IMR-90 (cell line): ENCODE data around the gene FRMD5. TPM values are rescaled to one million over a fixed set of nuclear protein-coding genes. Genes with fewer than 3 reads are reported as not detected.

ENCODE experiments used
- ATAC-seq: fragments of 200-7000 bp; cut with Tn5 transposase; 2 replicates; pipeline ENCODE4 v1.9.1; 2020; ENCODE audit warnings: low read depth, mild to moderate bottlenecking, moderate library complexity
- BruUV-seq: library from RNA; stranded (reverse); fragments of 400-500 nt; replicated peaks from 2 replicates; lab custom pipeline; 2021; lab: Mats Ljungman, UMichigan
- CTCF ChIA-PET: fragments of 300-600 bp; formaldehyde crosslinking; extraction: SDS; loops from one replicate; lab custom pipeline; 2021; ENCODE audit warnings: antibody characterized with exemption; lab: Yijun Ruan, JAX
- POLR2A ChIA-PET: fragments of 300-600 bp; sonication (Branson Sonifier 250); formaldehyde crosslinking; loops from one replicate; lab custom pipeline; 2022; ENCODE audit warnings: antibody characterized with exemption; ENCODE audit not compliant: unreplicated experiment; lab: Charles Lee
- DNase-seq: peaks from one replicate; pipeline ENCODE4 v3.0.0; 2013
- H2AFZ ChIP-seq: replicated peaks from 2 replicates; pipeline ENCODE3; 2013; ENCODE audit warnings: low read length, mild to moderate bottlenecking; ENCODE audit not compliant: poor library complexity
- H2AK5ac ChIP-seq: 2 replicates; pipeline ENCODE4 v1.6.1; 2013; ENCODE audit warnings: low read depth, low read length, inconsistent platforms
- H2AK9ac ChIP-seq: replicated peaks from 2 replicates; pipeline ENCODE3; 2013; ENCODE audit warnings: mild to moderate bottlenecking, low read depth, low read length, moderate library complexity; ENCODE audit not compliant: poor library complexity
- H2BK120ac ChIP-seq: 2 replicates; pipeline ENCODE4 v1.6.1; 2013; ENCODE audit warnings: low read depth, low read length, inconsistent platforms
- H2BK15ac ChIP-seq: 3 replicates; pipeline ENCODE4 v1.6.1; 2013; ENCODE audit warnings: low read depth, low read length, inconsistent platforms
- H2BK20ac ChIP-seq: 2 replicates; pipeline ENCODE4 v1.6.1; 2013; ENCODE audit warnings: low read depth, mild to moderate bottlenecking, inconsistent platforms, low read length, moderate library complexity
- H2BK5ac ChIP-seq: 2 replicates; pipeline ENCODE4 v1.6.1; 2013; ENCODE audit warnings: mild to moderate bottlenecking, low read depth, low read length, inconsistent platforms; ENCODE audit not compliant: poor library complexity, severe bottlenecking
- H3K14ac ChIP-seq: replicated peaks from 2 replicates; pipeline ENCODE4 v1.6.1; 2013; ENCODE audit warnings: low read depth, low read length, inconsistent platforms
- H3K18ac ChIP-seq: 2 replicates; pipeline ENCODE4 v1.6.1; 2013; ENCODE audit warnings: low read depth, low read length, control low read depth
- H3K23ac ChIP-seq: 2 replicates; pipeline ENCODE4 v1.6.1; 2013; ENCODE audit warnings: low read depth, low read length, inconsistent platforms
- H3K27ac ChIP-seq: 2 replicates; pipeline ENCODE4 v1.5.1; 2013; ENCODE audit warnings: mild to moderate bottlenecking, control low read depth, low read length; ENCODE audit not compliant: insufficient read depth
- H3K27me3 ChIP-seq: 2 replicates; pipeline ENCODE4 v1.6.1; 2013; ENCODE audit warnings: low read length; ENCODE audit not compliant: control insufficient read depth, insufficient read depth
- H3K36me3 ChIP-seq: 2 replicates; pipeline ENCODE4 v1.6.1; 2013; ENCODE audit warnings: low read length, mixed read lengths; ENCODE audit not compliant: control insufficient read depth, insufficient read depth
- H3K4ac ChIP-seq: 2 replicates; pipeline ENCODE4 v1.6.1; 2013; ENCODE audit warnings: low read depth, low read length, inconsistent platforms
- H3K4me1 ChIP-seq: 2 replicates; pipeline ENCODE4 v1.6.1; 2013; ENCODE audit warnings: low read length, mixed read lengths; ENCODE audit not compliant: control insufficient read depth, insufficient read depth
- H3K4me2 ChIP-seq: 2 replicates; pipeline ENCODE4 v1.6.1; 2013; ENCODE audit warnings: low read depth, mild to moderate bottlenecking, control low read depth, low read length, moderate library complexity
- H3K4me3 ChIP-seq: 2 replicates; pipeline ENCODE4 v1.5.1; 2013; ENCODE audit warnings: low read depth, mild to moderate bottlenecking, control low read depth, low read length, moderate library complexity; ENCODE audit not compliant: insufficient read depth
- H3K56ac ChIP-seq: 2 replicates; pipeline ENCODE4 v1.6.1; 2013; ENCODE audit warnings: low read length, inconsistent platforms; ENCODE audit not compliant: insufficient read depth; ENCODE audit errors: extremely low read depth
- H3K79me1 ChIP-seq, 2 experiments: 2 replicates each; pipeline ENCODE4 v1.6.1; 2013; ENCODE audit warnings: low read length in 2 of 2, inconsistent platforms in 1 of 2, low read depth in 1 of 2
- H3K9ac ChIP-seq: 2 replicates; pipeline ENCODE4 v1.6.1; 2013; ENCODE audit warnings: low read depth, low read length, control low read depth
- H3K9me1 ChIP-seq: 2 replicates; pipeline ENCODE4 v1.6.1; 2013; ENCODE audit warnings: low read length, inconsistent platforms; ENCODE audit not compliant: insufficient read depth
- H3K9me3 ChIP-seq: 2 replicates; pipeline ENCODE4 v1.6.1; 2013; ENCODE audit warnings: low read length; ENCODE audit not compliant: control insufficient read depth, insufficient read depth
- H4K20me1 ChIP-seq: 2 replicates; pipeline ENCODE4 v1.6.1; 2013; ENCODE audit warnings: low read length, inconsistent platforms; ENCODE audit not compliant: insufficient read depth
- H4K5ac ChIP-seq: 2 replicates; pipeline ENCODE4 v1.6.1; 2013; ENCODE audit warnings: mild to moderate bottlenecking, low read depth, low read length, control low read depth
- H4K8ac ChIP-seq, 2 experiments: 2 replicates each; pipeline ENCODE4 v1.6.1; 2013; ENCODE audit warnings: low read depth in 2 of 2, low read length in 2 of 2, control low read depth in 1 of 2, inconsistent platforms in 1 of 2
- H4K91ac ChIP-seq: 2 replicates; pipeline ENCODE4 v1.6.1; 2013; ENCODE audit warnings: low read depth, low read length, inconsistent platforms; ENCODE audit not compliant: insufficient read depth
- BHLHE40 ChIP-seq: fragments of 150-350 bp; IDR thresholded peaks from 2 replicates; pipeline ENCODE4 v1.6.1; 2016; ENCODE audit warnings: mild to moderate bottlenecking, low read depth, low read length
- FOS ChIP-seq: fragments of 150-350 bp; IDR thresholded peaks from 2 replicates; pipeline ENCODE4 v1.6.1; 2016; ENCODE audit warnings: low read depth, low read length
- MAFK ChIP-seq: IDR thresholded peaks from 2 replicates; pipeline ENCODE4 v1.6.1; 2012; ENCODE audit warnings: low read depth, low read length, improper control_type of control experiment
- MAZ ChIP-seq: IDR thresholded peaks from 2 replicates; pipeline ENCODE4 v1.6.1; 2012; ENCODE audit warnings: low read depth, mild to moderate bottlenecking, low read length, improper control_type of control experiment, moderate library complexity, borderline replicate concordance
- MXI1 ChIP-seq: IDR thresholded peaks from 2 replicates; pipeline ENCODE4 v1.6.1; 2012; ENCODE audit warnings: low read depth, mild to moderate bottlenecking, low read length, moderate library complexity, borderline replicate concordance
- NFE2L2 ChIP-seq: fragments of 150-350 bp; IDR thresholded peaks from 2 replicates; pipeline ENCODE4 v1.6.1; 2016; ENCODE audit warnings: low read depth, mild to moderate bottlenecking, low read length
- POLR2A ChIP-seq: IDR thresholded peaks from 2 replicates; pipeline ENCODE4 v1.6.1; 2012; ENCODE audit warnings: mild to moderate bottlenecking, low read depth, low read length
- RAD21 ChIP-seq: IDR thresholded peaks from 2 replicates; pipeline ENCODE4 v1.6.1; 2012; ENCODE audit warnings: low read length, improper control_type of control experiment
- RCOR1 ChIP-seq: IDR thresholded peaks from 2 replicates; pipeline ENCODE4 v1.6.1; 2012; ENCODE audit warnings: mild to moderate bottlenecking, low read length, improper control_type of control experiment; ENCODE audit not compliant: insufficient replicate concordance
- RFX5 ChIP-seq: IDR thresholded peaks from 2 replicates; pipeline ENCODE4 v1.8.0; 2012; ENCODE audit warnings: low read depth, mild to moderate bottlenecking, low read length, moderate library complexity
- WGBS, 2 experiments: methylation state at CpG; one replicate each; pipeline versions ENCODE4 v1.1.5 to v1.1.7; 2013; ENCODE audit warnings: missing lambda C conversion rate in 2 of 2; ENCODE audit not compliant: insufficient read length in 1 of 2; ENCODE audit errors: extremely low coverage in 2 of 2; 5-methylcytosine and 5-hydroxymethylcytosine counted together
- dilution Hi-C: fragments of 300-500 bp; cut with HindIII; formaldehyde crosslinking; loops from one replicate; pipeline ENCODE4 v1.14.3; 2018; ENCODE audit warnings: low sequenced_read_pairs; ENCODE audit not compliant: unreplicated experiment
- in situ Hi-C: fragments of 300-500 bp; cut with MboI; formaldehyde crosslinking; loops from 3 replicates; pipeline ENCODE4 v1.14.3; 2019; ENCODE audit warnings: low sequenced_read_pairs, inconsistent platforms, mixed read lengths
- intact Hi-C: fragments of 100-400 bp; cut with micrococcal nuclease; formaldehyde crosslinking; loops from 2 replicates; pipeline ENCODE4 v1.10.0; 2022
- polyA plus RNA-seq, 3 experiments: library from polyadenylated mRNA; depleted of rRNA; stranded (reverse); fragments of >200 nt; gene quantifications; 2 replicates each; pipeline ENCODE4 v1.2.3, GENCODE V29; 2012; ENCODE audit warnings: low replicate concordance in 1 of 3
- total RNA-seq: library from RNA; depleted of rRNA; stranded (reverse); fragments of >200 nt; gene quantifications from 2 replicates; pipeline ENCODE4 v1.2.3, GENCODE V29; 2012
- TF ChIP-seq, protein P1 (sequence below): conservative IDR thresholded peaks from 2 replicates; pipeline ENCODE4 v1.5.1; 2012; ENCODE audit warnings: mild to moderate bottlenecking, low read depth, low read length, improper control_type of control experiment
- TF ChIP-seq, protein P2 (sequence below): fragments of 150-350 bp; IDR thresholded peaks from 2 replicates; pipeline ENCODE4 v1.6.1; 2016; ENCODE audit warnings: low read depth, mild to moderate bottlenecking, low read length, moderate library complexity, borderline replicate concordance

The FRMD5 gene
- total and polyA plus RNA-seq, 2 of the 4 experiments (the other 2 are of a cell fraction): 4.1 to 5.4 TPM

DNA sequence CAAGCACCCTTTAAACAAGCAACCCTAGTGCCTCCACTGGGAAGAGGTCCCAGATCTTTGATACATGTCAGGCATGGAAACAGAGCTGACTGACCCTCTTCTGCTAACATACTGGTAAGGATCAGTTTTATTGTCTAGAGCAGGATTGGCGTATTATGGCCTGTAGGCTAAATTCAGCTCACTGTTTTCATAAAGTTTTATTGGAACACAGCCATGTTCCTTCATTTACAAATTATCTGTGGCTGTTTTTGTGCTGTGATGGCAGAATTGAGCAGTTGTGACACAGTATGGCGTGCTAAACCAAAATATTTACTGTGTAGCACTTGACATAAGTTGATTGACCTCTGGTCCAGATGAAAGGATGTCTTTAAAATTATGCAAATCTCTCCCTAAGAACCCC, 323.2 kb downstream of the FRMD5 start:
- no peak overlapping the region for H3K4me3 ChIP-seq
- intact Hi-C loops: loop anchor here (1.0 to 10.0 kb wide), 3 partner anchors 347 to 663 kb away; partner anchors contain the start of gene EIF3J
- peaks cover 6% of the 10 kb centered on the region for H3K36me3 ChIP-seq
- H2AK9ac ChIP-seq: no peak overlapping the region
- no peaks in the 10 kb centered on the region for H3K9me1 ChIP-seq
- H3K4me1 ChIP-seq: no peaks in the 10 kb centered on the region
- H3K27ac ChIP-seq: no peak overlapping the region
- H3K18ac ChIP-seq: no peak overlapping the region
- H2AK5ac ChIP-seq: no peak overlapping the region
- no peak for DNase-seq
- no peaks in the 10 kb centered on the region for H3K27me3 ChIP-seq
- H3K14ac ChIP-seq: no peak overlapping the region
- no peak overlapping the region for H2BK120ac ChIP-seq
- H4K20me1 ChIP-seq: no peaks in the 10 kb centered on the region; the same call in 1 of the 2 replicates
- H2BK20ac ChIP-seq: no peak overlapping the region
- no peak overlapping the region for H3K4ac ChIP-seq
- CTCF ChIA-PET: interaction anchor here (0.8 to 1.0 kb wide), 2 partner anchors 10 to 32 kb away, joined by 3 to 4 read pairs; no protein-coding TSS in a partner anchor
- POLR2A ChIA-PET: no interaction called here
- H3K9ac ChIP-seq: no peak overlapping the region
- H3K79me1 ChIP-seq: peaks cover 0 to 3% of the 10 kb centered on the region in 2 experiments; a peak in 1 of 4 replicates
- H2BK15ac ChIP-seq: no peak overlapping the region
- H3K23ac ChIP-seq: no peak overlapping the region
- no peak overlapping the region for H2AFZ ChIP-seq
- no peaks in the 10 kb centered on the region for H3K9me3 ChIP-seq
- no CpG with 5 or more reads among the region's 2 CpGs for WGBS, 2 experiments
- no TSS peak for BruUV-seq
- no peak for ATAC-seq
- no peak for TF ChIP-seq MAZ
- TF ChIP-seq MXI1: no peak
- no peak for TF ChIP-seq FOS
- no peak for TF ChIP-seq BHLHE40
- TF ChIP-seq RAD21: no peak
- no peak for TF ChIP-seq NFE2L2
- no peak for TF ChIP-seq MAFK
- no peak for TF ChIP-seq RCOR1
- TF ChIP-seq, protein P1, sequence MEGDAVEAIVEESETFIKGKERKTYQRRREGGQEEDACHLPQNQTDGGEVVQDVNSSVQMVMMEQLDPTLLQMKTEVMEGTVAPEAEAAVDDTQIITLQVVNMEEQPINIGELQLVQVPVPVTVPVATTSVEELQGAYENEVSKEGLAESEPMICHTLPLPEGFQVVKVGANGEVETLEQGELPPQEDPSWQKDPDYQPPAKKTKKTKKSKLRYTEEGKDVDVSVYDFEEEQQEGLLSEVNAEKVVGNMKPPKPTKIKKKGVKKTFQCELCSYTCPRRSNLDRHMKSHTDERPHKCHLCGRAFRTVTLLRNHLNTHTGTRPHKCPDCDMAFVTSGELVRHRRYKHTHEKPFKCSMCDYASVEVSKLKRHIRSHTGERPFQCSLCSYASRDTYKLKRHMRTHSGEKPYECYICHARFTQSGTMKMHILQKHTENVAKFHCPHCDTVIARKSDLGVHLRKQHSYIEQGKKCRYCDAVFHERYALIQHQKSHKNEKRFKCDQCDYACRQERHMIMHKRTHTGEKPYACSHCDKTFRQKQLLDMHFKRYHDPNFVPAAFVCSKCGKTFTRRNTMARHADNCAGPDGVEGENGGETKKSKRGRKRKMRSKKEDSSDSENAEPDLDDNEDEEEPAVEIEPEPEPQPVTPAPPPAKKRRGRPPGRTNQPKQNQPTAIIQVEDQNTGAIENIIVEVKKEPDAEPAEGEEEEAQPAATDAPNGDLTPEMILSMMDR: no peak
- no peak for TF ChIP-seq RFX5
- TF ChIP-seq POLR2A: no peak
- TF ChIP-seq, protein P2, sequence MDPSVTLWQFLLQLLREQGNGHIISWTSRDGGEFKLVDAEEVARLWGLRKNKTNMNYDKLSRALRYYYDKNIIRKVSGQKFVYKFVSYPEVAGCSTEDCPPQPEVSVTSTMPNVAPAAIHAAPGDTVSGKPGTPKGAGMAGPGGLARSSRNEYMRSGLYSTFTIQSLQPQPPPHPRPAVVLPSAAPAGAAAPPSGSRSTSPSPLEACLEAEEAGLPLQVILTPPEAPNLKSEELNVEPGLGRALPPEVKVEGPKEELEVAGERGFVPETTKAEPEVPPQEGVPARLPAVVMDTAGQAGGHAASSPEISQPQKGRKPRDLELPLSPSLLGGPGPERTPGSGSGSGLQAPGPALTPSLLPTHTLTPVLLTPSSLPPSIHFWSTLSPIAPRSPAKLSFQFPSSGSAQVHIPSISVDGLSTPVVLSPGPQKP: no peak
- dilution Hi-C loops: no loop called here
- no peak overlapping the region for H3K56ac ChIP-seq
- in situ Hi-C loops: loop anchor here (10.0 kb wide), 1 partner anchor 633 kb away; no protein-coding TSS in a partner anchor
- no peak overlapping the region for H3K4me2 ChIP-seq
- H4K8ac ChIP-seq: no peak overlapping the region
- H2BK5ac ChIP-seq: no peak overlapping the region
- no peak overlapping the region for H4K91ac ChIP-seq
- H4K5ac ChIP-seq: no peak overlapping the region
